Measurements from ENCODE around the gene SPTLC2. TPM values are rescaled to one million over a fixed set of nuclear protein-coding genes. Genes with fewer than 3 reads are reported as not detected.

SPTLC2 gene
- total RNA-seq, 1 donor from 2014 or later, result 31.9 TPM

DNA sequence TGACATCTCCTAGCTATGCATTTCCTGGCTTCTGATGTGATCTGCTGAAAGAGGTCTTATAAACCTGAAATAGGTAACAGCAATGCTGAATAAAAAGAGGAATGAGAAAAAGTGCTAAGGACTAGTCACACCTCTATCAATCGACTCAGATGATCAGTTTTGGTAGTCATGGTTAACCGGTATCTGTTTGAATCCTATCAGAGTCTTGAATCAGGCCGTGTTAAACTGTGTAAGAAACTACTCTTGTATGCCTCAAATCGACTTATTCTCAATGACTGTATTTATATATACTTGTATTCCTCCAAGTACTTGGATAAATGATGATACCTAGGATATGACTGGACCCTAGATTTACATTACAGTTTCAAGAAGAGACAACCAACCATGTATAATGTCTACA, 107.1 kb downstream of the SPTLC2 start:
- no peak for FAIRE-seq
- peaks cover 10% of the 10 kb centered on the region for H3K36me3 ChIP-seq (ENCODE audit: control insufficient read depth, insufficient read depth, low read length)

DNA sequence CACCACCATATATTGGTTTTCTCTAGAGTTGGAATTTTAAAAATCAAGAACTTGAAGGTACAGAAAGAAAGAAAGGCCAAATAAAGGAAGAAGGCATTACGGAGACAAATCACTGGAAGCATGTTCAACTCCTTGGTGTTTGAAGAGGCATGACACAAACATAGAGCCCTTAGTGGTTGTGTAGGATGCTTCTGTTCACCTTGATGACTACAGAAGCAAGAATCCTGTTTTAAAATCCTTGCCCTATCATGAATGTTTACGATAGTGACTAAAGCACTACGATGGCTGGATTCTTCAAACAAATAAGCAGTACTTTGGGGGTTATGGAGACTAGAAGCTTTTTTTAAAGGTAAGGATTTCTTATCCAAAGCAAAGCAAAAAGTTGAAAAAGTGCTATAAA, 107.6 kb downstream of the SPTLC2 start:
- no peak for FAIRE-seq
- TF ChIP-seq, protein P1, sequence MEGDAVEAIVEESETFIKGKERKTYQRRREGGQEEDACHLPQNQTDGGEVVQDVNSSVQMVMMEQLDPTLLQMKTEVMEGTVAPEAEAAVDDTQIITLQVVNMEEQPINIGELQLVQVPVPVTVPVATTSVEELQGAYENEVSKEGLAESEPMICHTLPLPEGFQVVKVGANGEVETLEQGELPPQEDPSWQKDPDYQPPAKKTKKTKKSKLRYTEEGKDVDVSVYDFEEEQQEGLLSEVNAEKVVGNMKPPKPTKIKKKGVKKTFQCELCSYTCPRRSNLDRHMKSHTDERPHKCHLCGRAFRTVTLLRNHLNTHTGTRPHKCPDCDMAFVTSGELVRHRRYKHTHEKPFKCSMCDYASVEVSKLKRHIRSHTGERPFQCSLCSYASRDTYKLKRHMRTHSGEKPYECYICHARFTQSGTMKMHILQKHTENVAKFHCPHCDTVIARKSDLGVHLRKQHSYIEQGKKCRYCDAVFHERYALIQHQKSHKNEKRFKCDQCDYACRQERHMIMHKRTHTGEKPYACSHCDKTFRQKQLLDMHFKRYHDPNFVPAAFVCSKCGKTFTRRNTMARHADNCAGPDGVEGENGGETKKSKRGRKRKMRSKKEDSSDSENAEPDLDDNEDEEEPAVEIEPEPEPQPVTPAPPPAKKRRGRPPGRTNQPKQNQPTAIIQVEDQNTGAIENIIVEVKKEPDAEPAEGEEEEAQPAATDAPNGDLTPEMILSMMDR (IDR thresholded peaks at IDR 0.05; ENCODE audit: insufficient read depth, low read length, severe bottlenecking), result no peak
- peak; percentile 67 for DNase-seq (ENCODE audit: low read depth)
- Histone ChIP-seq H3K4me3 (ENCODE audit: low read depth, low read length) (no peak overlapping the region), H3K27me3 (ENCODE audit: control insufficient read depth, insufficient read depth, low read length) (no peaks in the 10 kb centered on the region), H3K36me3 (ENCODE audit: control insufficient read depth, insufficient read depth, low read length) (peaks cover 10% of the 10 kb centered on the region)

More for the DNA sequence above, 107.1 kb downstream of the SPTLC2 start:
- Histone ChIP-seq H3K4me3 (ENCODE audit: low read depth, low read length) (no peak overlapping the region), H3K27me3 (ENCODE audit: control insufficient read depth, insufficient read depth, low read length) (no peaks in the 10 kb centered on the region)
- no peak for DNase-seq (ENCODE audit: low read depth)
- TF ChIP-seq, protein P1 (IDR thresholded peaks at IDR 0.05; ENCODE audit: insufficient read depth, low read length, severe bottlenecking), result no peak

DNA sequence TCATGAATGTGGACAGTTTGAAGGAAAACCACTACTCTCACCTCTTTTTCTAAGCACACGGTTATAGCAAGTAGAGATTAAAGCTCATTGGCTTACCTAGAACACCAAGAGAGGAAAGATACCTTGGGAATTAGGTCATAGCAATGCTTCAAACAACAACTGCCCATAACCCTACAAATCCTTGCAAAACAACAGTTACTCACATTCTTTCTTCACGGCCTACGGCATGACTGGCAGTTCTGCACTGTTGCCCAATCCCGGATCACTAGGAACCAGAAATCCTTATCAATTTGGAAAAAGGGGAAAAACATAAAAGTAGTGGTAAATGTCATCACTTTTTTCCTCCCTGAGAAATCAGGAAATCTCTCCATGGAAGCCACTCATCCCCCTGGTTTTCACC, 108.2 kb downstream of the SPTLC2 start:
- no peak for FAIRE-seq
- peak; percentile 80 for DNase-seq (ENCODE audit: low read depth)
- peaks cover 10% of the 10 kb centered on the region for H3K36me3 ChIP-seq (ENCODE audit: control insufficient read depth, insufficient read depth, low read length)

DNA sequence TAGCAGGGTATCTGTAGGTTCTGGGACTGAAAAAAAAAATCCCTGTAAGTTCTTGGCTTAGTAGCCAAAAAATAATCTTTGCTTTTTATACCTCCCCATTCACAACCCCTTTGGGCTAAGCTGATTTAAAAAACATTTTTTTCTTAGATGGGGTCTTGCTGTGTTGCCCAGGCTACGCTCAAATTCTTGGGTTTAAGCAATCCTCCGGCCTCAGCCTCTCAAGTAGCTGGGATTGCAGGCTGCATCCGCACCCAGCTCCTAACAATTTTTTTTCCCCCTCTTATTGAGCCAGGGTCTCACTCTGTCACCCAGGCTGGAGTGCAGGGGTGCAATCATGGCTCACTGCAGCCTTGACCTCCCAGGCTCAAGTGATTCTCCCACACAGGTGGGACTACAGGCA, 108.7 kb downstream of the SPTLC2 start:
- no peak for DNase-seq (ENCODE audit: low read depth)
- TF ChIP-seq, protein P1 (IDR thresholded peaks at IDR 0.05; ENCODE audit: insufficient read depth, low read length, severe bottlenecking), result no peak
- Histone ChIP-seq H3K36me3 (ENCODE audit: control insufficient read depth, insufficient read depth, low read length) (peaks cover 10% of the 10 kb centered on the region), H3K27me3 (ENCODE audit: control insufficient read depth, insufficient read depth, low read length) (no peaks in the 10 kb centered on the region), H3K4me3 (ENCODE audit: low read depth, low read length) (no peak overlapping the region)
- FAIRE-seq, result no peak

More for the DNA sequence above, 108.2 kb downstream of the SPTLC2 start:
- no peak overlapping the region for H3K4me3 ChIP-seq (ENCODE audit: low read depth, low read length)
- TF ChIP-seq, protein P1 (IDR thresholded peaks at IDR 0.05; ENCODE audit: insufficient read depth, low read length, severe bottlenecking), result no peak
- H3K27me3 ChIP-seq (ENCODE audit: control insufficient read depth, insufficient read depth, low read length), result no peaks in the 10 kb centered on the region

DNA sequence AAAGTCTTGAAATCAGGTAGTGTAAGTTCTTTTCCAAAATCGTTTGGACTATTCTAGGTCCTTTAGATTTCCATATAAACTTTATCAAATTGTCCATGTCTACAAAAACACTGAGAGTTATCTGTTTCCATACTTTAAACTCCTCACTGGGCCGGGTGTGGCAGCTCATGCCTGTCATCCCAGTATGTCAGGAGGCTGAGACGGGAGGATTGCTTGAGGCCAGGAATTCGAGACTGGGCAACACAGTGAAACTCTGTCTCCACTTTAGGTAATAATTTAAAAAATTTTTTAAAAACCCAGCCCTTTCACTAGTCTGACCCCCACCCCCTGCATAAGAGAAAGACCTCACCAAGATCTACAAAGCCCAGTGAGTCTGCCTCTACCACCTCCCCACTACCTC, 111.4 kb downstream of the SPTLC2 start:
- TF ChIP-seq, protein P1 (IDR thresholded peaks at IDR 0.05; ENCODE audit: insufficient read depth, low read length, severe bottlenecking), result no peak
- no peaks in the 10 kb centered on the region for H3K36me3 ChIP-seq (ENCODE audit: control insufficient read depth, insufficient read depth, low read length)
- peaks cover 2% of the 10 kb centered on the region for H3K27me3 ChIP-seq (ENCODE audit: control insufficient read depth, insufficient read depth, low read length)
- no peak overlapping the region for H3K4me3 ChIP-seq (ENCODE audit: low read depth, low read length)
- no peak for DNase-seq (ENCODE audit: low read depth)
- FAIRE-seq, result no peak

DNA sequence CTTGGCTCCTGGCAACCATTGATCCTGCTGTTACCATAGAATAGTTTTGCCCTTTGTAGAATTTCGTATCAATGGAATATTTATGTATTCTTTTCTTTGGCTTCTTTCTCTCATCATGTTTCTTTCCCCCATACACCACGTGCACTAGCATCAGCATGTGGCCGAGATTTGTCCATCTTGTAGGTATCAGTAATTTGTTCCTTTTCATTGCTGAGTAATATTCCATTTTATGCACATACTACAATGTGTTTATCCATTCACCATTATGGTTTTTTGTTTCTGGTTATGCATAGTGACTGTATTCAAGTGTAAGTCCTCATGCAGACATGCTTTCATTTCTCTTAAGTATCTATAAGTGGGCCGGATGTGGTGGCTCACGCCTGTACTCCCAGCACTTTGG, 113.3 kb downstream of the SPTLC2 start:
- H3K4me3 ChIP-seq (ENCODE audit: low read depth, low read length), result no peak overlapping the region
- TF ChIP-seq, protein P1 (IDR thresholded peaks at IDR 0.05; ENCODE audit: insufficient read depth, low read length, severe bottlenecking), result no peak

More for the DNA sequence above, 113.3 kb downstream of the SPTLC2 start:
- peaks cover 9% of the 10 kb centered on the region for H3K27me3 ChIP-seq (ENCODE audit: control insufficient read depth, insufficient read depth, low read length)
- FAIRE-seq (no peak), DNase-seq (ENCODE audit: low read depth) (no peak)
- no peaks in the 10 kb centered on the region for H3K36me3 ChIP-seq (ENCODE audit: control insufficient read depth, insufficient read depth, low read length)
